Measurements from ENCODE around the gene LMBRD2. TPM values are rescaled to one million over a fixed set of nuclear protein-coding genes. Genes with fewer than 3 reads are reported as not detected.
"Not testable (repeated sequence)": the region's sequence is repeated elsewhere in the genome, so short reads cannot be mapped to it uniquely, and the experiment has no call there.

LMBRD2 gene
- total RNA-seq, 1 donor: 3.8 TPM

DNA sequence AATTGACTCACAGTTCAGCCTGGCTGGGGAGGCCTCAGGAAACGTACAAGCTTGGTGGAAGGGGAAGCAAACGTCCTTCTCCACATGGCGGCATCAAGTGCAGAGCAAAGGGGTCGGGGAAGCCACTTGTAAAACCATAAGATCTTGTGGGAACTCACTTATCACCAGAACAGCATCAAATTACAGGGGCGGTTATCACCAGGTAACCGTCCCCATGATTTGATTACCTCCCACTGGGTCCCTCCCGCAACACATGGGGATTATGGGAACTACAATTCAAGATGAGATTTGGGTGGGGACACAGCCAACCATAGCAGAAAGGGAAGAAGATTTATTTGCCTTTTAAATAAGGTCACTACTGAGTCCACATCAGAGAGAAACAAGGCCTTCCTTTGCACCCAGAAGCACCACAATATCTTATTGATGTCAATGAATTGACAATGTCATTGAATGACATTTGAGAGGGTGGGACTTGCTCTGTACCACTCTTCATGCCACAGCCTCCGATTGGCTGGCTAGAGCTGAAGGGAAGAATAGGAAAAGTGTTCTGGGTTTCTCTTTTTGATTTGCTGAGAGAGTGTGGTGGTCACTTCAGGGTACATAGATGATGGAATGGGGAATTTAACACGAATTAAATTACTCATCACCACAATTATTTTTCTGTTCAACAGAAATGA, 11.3 kb upstream of the LMBRD2 start:
- no peak for DNase-seq (ENCODE audit: low read depth in 2 of 3, low spot score in 2 of 3)

DNA sequence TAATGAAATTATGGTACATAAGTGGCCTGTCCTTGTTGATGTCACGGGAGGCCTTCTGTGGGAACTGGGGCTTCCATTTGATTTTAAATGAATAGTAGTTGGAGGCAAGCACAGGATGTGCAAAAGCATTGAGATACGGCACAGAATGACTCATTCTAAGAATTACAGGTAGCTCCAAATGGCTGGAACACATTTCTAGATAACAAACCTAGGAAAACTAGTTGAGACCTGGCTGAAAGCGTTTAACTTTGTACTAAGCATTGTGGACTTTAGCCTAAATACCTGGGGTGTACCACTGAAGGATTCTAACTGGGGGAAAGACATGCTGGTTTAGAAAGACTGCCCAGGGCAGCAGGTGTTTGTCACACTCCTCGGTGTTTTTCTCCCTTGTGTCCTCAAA, 9.7 kb upstream of the LMBRD2 start:
- DNase-seq (ENCODE audit: low read depth in 2 of 3, low spot score in 2 of 3): no peak

GRCh38 chr5:36160617-36161016, 8.9 kb upstream of the LMBRD2 start:
- DNase-seq (ENCODE audit: low read depth in 2 of 3, low spot score in 2 of 3): no peak

DNA sequence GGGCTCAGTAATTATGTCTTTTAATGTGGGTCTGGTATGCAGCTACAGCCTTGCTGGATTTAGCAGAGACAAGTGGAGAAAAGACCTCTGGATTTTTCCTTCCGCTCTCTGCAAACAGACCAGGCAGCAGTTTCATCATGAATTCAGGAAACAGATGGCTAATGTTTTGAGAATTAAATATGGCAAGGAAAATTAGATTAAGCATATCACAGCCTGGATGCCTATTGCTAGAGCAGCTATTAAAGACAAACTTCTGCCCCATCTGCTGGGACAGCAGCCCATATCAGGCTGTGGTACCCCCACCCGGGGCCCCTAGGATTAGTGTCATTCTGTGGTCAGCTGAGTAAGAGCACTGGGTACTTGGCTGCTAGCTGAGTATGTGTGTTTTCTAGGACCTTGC, 6.5 kb upstream of the LMBRD2 start:
- DNase-seq (ENCODE audit: low read depth in 2 of 3, low spot score in 2 of 3): peak in 2 of 3 donors; percentile 11 to 62

GRCh38 chr5:36156619-36157018, 4.9 kb upstream of the LMBRD2 start:
- DNase-seq (ENCODE audit: low read depth in 2 of 3, low spot score in 2 of 3): no peak

DNA sequence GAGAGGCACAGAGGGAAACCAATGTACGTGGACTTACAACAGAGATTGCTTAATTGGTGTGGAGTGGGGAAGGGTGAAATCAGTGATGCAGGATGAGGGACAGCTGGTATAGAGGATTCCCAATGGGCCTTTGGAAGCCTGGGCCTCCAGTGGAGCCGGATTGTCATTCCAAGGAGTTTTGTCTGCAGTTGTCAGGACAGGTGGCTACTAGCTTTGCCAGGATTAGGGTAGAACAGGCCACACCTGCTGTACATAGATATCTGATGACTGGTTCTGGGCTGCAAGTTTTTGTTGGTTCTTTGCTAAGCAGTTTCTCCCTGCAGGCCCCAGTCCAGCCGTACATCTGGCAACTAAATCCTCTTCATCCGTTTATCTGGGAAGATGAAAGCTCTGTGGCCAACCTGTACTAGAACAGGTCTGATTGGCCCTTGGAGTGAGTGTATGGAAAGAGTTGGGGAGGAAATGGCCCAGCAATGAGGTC, 4.5 kb upstream of the LMBRD2 start:
- DNase-seq (ENCODE audit: low read depth in 2 of 3, low spot score in 2 of 3): no peak

GRCh38 chr5:36155291-36155690, 3.6 kb upstream of the LMBRD2 start:
- no peak for DNase-seq (ENCODE audit: low read depth in 2 of 3, low spot score in 2 of 3)

- no peak for DNase-seq (ENCODE audit: low read depth in 2 of 3, low spot score in 2 of 3)
These were observed 2.0 kb upstream of the LMBRD2 start for GRCh38 chr5:36153726-36154125.

GRCh38 chr5:36153298-36153677, 1.6 kb upstream of the LMBRD2 start:
- DNase-seq (ENCODE audit: low read depth in 2 of 3, low spot score in 2 of 3): no peak

- peak in 1 of 3 donors; percentile 3 for DNase-seq (ENCODE audit: low read depth in 2 of 3, low spot score in 2 of 3)
These were observed 924 bp upstream of the LMBRD2 start for GRCh38 chr5:36152324-36153297.

DNA sequence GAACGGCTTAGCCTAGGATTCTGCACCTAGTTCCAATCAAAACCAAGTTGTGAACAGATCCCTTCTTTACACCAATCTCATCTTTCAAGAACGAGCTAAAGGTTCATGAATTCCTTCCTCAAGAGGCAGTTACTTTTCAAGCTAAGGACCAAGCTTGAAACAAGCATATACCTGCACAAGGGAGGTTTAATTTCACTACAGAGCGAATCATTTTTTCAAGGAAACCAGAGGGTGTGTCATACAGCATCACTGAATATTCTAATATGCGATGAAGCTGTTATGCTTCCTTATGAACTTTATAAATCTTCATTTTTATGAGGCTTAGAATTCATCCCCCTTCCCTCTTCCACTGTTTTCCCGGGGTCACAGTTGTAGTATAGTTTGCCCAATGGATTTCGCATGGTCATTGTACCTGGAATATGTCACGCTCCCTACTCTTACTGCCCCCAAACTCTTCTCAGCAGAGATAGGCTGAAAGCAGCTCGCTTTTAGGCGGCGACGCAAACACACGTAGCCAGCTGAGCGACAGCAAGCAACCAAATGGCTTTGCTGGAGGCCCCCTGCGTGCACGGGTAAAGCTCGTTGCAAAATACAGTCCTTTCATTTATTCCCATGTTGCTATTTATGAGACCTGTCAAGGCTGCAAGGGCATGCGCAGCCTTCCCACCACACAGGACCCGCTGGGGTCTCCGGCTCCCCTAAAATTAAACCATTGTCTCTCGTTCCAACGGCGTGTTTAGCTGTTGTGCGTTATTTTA, 832 bp downstream of the LMBRD2 start:
- peak in 2 of 3 donors; percentile 62 to 71 for DNase-seq (ENCODE audit: low read depth in 2 of 3, low spot score in 2 of 3)

DNA sequence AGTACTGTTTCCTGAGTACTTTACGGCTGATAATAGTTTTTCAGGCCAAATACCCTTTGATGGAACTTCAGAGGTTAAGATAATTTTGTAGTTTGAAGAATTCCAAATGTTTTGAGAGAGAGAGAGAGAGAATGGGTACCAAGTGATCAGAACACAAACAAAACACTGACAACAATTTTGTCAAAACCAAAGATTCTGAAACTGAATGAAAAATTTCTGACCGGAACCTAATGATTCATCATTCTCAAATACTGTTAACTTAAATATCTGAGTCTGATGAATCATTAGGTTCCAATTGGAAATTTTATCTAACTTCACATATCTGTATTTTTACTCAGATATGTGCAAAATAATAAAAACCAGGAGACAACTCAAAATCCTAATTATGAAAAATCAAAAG, 4.0 kb downstream of the LMBRD2 start:
- no peak for DNase-seq (ENCODE audit: low read depth in 2 of 3, low spot score in 2 of 3)

GRCh38 chr5:36146390-36146789, 5.3 kb downstream of the LMBRD2 start:
- no peak for DNase-seq (ENCODE audit: low read depth in 2 of 3, low spot score in 2 of 3)

DNA sequence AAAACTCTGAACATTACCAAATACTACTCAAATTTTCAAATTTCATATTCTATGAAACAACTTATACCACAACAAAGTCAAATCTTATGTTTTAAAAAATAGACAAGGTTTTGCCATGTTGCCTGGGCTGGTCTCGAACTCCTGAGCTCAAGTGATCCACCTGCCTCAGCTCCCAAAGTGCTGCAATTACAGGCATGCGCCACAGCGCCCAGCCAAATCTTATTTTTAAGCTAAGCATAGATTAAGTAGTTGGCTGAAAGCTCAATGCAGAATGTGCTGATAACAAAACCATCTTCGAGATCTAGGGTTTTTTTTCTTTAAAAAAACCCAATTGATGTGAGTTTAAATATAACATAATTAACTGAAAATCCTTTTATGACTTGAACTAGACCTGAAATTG, 6.4 kb downstream of the LMBRD2 start:
- no peak for DNase-seq (ENCODE audit: low read depth in 2 of 3, low spot score in 2 of 3)

DNA sequence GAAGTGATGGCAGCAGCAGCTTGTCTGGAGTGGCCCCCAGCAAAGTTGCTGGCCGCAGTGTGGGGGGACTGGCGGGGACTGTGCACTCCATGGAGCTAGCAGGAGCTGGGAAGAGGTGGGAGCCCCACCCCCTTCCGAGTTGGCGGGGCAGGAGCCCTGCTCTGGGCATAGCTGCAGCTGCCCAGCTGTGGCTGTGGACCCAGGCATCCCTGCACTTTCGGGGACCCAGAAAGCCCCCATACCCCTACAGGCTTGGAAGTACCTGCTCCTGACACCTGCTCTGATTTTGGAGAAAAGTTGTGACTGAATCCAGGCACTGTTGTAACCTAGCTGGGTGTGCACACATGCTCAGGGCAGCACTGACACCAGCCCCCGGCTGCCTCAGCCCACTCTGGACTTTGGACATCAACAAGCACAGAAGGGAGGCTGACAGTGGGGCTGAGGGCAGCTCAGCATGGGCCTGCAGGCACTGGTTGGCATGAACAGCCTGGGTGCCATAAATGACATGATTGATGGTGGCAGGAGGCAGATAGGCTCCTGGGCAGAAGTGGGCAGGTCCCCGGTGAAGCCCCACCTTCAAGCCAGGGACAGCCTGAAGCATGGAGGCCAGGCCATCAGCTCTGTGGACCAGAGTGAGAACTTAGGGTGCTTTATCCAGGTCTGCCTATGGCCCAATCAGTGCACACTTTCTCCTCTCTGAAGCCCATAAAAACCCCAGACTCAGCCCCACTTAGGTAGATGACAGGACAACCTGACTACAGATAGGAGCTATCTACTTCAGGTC, 12.6 kb downstream of the LMBRD2 start:
- DNase-seq (ENCODE audit: low read depth in 2 of 3, low spot score in 2 of 3): no peak

DNA sequence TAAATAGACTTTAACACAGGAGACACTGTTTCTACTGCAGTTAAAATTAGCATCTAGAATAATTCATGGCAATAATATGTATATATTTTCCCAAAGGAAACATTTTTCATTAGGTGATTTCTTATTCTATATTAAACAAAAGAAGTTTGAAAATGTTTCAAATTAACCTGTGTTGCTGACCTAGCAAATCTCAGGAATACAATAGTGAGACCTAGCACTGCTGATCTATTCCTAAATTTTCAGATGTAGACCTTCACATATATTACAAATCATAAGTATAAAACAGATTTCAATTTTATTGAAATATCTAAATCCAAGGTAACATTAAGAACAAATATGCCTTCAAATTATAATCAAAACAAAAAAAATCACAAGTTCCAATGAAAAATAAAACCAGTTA, 15.1 kb downstream of the LMBRD2 start:
- no peak for DNase-seq (ENCODE audit: low read depth in 2 of 3, low spot score in 2 of 3)

DNA sequence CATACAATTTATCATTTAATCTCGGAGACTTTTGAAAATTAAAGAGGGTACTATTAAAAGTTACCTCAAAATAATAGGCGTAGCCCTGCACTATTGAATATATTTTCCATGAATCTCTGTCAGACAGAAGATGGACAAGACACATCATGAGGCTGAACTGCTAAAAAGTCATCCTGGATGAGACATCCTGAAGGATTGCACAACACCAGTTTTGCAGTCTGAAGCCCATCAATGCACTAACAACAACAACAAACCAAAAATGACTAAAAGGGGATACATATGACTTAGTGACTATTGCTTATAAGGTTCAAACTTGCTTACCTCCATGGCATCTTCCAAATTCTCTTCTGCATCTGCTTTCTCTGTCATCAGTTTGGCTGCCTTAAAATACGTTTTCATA, 15.7 kb downstream of the LMBRD2 start:
- no peak for DNase-seq (ENCODE audit: low read depth in 2 of 3, low spot score in 2 of 3)

GRCh38 chr5:36133009-36133408, 18.7 kb downstream of the LMBRD2 start:
- DNase-seq (ENCODE audit: low read depth in 2 of 3, low spot score in 2 of 3): not testable (repeated sequence)

DNA sequence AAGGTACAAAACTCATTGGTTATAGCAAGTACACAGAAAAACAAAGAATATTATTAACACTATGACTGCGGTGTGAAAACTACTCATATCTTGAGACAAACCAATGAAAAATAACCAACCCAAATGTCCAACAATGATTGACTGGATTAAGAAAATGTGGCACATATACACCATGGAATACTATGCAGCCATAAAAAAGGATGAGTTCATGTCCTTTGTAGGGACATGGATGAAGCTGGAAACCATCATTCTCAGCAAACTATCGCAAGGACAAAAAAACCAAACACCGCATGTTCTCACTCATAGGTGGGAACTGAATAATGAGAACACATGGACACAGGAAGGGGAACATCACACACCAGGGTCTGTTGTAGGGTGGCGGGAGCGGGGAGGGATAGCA, 22.0 kb downstream of the LMBRD2 start:
- DNase-seq (ENCODE audit: low read depth in 2 of 3, low spot score in 2 of 3): not testable (repeated sequence)

GRCh38 chr5:36128795-36129194, 22.9 kb downstream of the LMBRD2 start:
- no peak for DNase-seq (ENCODE audit: low read depth in 2 of 3, low spot score in 2 of 3)

Data from hematopoietic multipotent progenitor cell (in vitro differentiated cells).